Gastroesophageal sphincter (tissue), 3 donors: ENCODE results near the gene B4GALT5.

ENCODE experiments used
- CTCF ChIP-seq, 4 experiments: fragments of 200-600 bp in 2 of 4; fragments of 450-650 bp in 2 of 4; sonication (generic) in 1 of 4; IDR thresholded peaks; one replicate each; pipeline ENCODE4 v1.5.1; 2017 to 2019; ENCODE audit warnings: antibody characterized with exemption in 4 of 4, mild to moderate bottlenecking in 2 of 4, moderate library complexity in 2 of 4
- EP300 ChIP-seq: sonication (generic); formaldehyde crosslinking; IDR thresholded peaks from one replicate; pipeline ENCODE4 v1.6.1; 2017; ENCODE audit warnings: antibody characterized with exemption, mild to moderate bottlenecking

GRCh38 chr20:49715466-49715865 is 1.8 kb upstream of the B4GALT5 start:
- TF ChIP-seq CTCF (IDR thresholded peaks at IDR 0.05) (no peak), EP300 (no peak)
